ENCODE measurements around the gene HRH1.

The HRH1 gene

DNA sequence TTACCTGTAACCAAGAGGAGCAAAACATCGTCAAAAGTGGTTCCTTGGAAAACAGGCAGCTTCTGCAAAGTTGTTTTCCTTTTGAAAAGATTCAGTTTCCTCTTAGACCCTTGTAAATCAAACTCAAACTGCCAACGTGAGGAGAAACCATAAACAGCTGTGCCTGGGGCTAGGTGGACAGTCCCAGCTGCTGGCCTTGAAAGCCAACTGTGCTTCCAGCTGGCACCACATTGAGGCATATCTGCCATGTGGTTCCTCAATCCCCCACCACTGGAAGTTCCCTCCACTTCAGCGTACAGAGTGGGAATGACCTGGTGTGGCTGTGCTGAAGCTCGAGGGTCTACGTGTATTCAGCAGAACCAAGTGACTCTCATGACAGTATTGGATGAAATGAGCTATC, 40.9 kb downstream of the HRH1 start:
- TF ChIP-seq, protein P1, sequence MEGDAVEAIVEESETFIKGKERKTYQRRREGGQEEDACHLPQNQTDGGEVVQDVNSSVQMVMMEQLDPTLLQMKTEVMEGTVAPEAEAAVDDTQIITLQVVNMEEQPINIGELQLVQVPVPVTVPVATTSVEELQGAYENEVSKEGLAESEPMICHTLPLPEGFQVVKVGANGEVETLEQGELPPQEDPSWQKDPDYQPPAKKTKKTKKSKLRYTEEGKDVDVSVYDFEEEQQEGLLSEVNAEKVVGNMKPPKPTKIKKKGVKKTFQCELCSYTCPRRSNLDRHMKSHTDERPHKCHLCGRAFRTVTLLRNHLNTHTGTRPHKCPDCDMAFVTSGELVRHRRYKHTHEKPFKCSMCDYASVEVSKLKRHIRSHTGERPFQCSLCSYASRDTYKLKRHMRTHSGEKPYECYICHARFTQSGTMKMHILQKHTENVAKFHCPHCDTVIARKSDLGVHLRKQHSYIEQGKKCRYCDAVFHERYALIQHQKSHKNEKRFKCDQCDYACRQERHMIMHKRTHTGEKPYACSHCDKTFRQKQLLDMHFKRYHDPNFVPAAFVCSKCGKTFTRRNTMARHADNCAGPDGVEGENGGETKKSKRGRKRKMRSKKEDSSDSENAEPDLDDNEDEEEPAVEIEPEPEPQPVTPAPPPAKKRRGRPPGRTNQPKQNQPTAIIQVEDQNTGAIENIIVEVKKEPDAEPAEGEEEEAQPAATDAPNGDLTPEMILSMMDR (IDR thresholded peaks at IDR 0.05; ENCODE audit: low read depth, low read length, missing control alignments), result no peak
- in situ Hi-C loops (cut with HindIII; ENCODE audit: low sequenced_read_pairs), result no loop called here
- DNase-seq (ENCODE audit: low read depth), result no peak
- H3K4me3 ChIP-seq (ENCODE audit: low read depth, low read length), result no peak overlapping the region

DNA sequence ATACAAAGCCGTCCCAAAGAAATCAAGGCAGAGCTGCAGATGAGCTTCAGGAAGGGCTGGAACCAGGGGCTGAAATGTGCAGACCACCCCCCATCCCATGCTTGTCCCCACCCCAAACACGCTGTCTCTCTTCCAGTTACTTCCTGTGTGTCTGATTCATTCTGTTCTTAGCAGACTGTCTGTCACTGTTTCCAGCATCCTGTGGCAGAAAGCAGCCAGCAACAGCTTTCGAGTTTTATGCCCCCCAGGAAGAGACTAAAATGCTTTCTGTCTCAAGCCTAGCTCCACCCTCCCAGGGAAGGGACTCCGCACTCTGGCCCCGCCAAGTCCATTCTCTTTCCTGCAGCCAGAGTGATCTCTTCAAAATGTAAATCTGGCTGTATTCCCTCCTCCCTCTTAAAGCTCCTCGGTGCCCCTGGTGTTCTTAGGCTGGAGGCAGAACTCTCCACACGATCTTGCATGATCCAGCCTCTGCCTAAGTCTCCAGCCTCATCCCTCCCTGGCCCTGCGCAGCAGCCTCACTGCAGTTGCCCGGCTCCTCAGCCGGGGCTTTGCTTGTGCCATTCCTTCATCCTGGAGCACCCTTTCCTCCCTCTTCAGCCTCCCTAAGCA, 41.5 kb downstream of the HRH1 start:
- in situ Hi-C loops (cut with HindIII; ENCODE audit: low sequenced_read_pairs), result no loop called here
- H3K4me3 ChIP-seq (ENCODE audit: low read depth, low read length), result peak overlapping the region; percentile 5
- no peak for DNase-seq (ENCODE audit: low read depth)
- TF ChIP-seq, protein P1 (IDR thresholded peaks at IDR 0.05; ENCODE audit: low read depth, low read length, missing control alignments), result no peak

DNA sequence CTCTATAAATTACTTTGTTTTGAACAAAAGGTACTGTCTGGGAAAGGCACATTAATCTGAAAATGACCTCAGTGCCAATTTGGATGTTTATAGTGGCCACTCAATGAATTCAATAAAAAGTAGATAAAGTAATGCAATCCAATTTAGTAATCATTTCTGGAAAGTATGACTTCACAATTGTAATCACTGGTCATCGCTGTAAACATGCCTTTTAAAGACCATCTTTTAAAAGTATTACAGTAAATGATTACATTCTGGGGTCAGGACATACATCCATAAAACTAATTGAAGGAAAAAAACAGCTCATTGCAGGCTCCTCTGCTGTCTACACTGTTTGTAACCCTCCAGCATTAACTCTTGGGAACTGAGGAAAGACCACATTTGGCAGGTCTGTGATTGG, 43.2 kb downstream of the HRH1 start:
- no peak for DNase-seq (ENCODE audit: low read depth)
- TF ChIP-seq, protein P1 (IDR thresholded peaks at IDR 0.05; ENCODE audit: low read depth, low read length, missing control alignments), result no peak
- H3K4me3 ChIP-seq (ENCODE audit: low read depth, low read length), result no peak overlapping the region
- in situ Hi-C loops (cut with HindIII; ENCODE audit: low sequenced_read_pairs), result no loop called here

DNA sequence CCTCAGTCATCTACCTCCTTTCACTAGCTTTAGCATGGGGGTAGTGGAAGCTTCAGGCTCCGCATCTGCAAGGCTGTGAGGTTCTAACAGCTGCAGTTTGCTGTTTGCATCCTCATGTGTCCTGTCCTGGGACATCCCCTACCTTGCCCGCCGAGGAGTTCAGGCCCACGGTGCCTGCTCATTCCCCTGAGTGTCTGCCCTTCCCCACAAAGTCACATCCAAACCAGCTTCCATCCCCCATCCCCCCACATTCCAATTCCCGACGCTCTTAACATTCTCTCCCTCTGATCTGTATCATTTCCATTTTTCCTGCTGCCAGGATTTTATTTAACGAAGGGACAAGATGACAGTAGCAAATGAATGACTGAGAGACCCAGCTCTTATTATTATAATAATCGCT, 43.8 kb downstream of the HRH1 start:
- no peak overlapping the region for H3K4me3 ChIP-seq (ENCODE audit: low read depth, low read length)
- no peak for DNase-seq (ENCODE audit: low read depth)
- in situ Hi-C loops (cut with HindIII; ENCODE audit: low sequenced_read_pairs), result no loop called here
- TF ChIP-seq, protein P1 (IDR thresholded peaks at IDR 0.05; ENCODE audit: low read depth, low read length, missing control alignments), result no peak

DNA sequence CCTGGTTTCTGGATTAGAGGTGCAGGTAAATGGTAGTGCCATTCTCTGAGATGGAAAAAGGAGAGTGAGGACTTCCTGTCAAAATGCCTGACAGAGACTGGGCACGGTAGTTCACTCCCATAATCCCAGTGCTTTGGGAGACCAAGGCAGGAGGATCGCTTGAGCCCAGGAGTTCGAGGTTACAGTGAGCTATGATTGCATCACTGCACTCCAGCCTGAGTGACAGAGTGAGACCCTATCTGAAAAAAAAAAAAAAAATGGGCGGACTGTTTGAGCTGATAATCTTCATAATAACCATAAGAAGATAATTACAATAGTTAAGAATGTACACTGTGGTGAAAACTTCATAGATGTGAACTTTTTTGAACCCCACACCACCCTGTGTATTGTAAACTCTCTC, 44.2 kb downstream of the HRH1 start:
- in situ Hi-C loops (cut with HindIII; ENCODE audit: low sequenced_read_pairs), result no loop called here
- no peak for DNase-seq (ENCODE audit: low read depth)
- TF ChIP-seq, protein P1 (IDR thresholded peaks at IDR 0.05; ENCODE audit: low read depth, low read length, missing control alignments), result no peak
- no peak overlapping the region for H3K4me3 ChIP-seq (ENCODE audit: low read depth, low read length)

DNA sequence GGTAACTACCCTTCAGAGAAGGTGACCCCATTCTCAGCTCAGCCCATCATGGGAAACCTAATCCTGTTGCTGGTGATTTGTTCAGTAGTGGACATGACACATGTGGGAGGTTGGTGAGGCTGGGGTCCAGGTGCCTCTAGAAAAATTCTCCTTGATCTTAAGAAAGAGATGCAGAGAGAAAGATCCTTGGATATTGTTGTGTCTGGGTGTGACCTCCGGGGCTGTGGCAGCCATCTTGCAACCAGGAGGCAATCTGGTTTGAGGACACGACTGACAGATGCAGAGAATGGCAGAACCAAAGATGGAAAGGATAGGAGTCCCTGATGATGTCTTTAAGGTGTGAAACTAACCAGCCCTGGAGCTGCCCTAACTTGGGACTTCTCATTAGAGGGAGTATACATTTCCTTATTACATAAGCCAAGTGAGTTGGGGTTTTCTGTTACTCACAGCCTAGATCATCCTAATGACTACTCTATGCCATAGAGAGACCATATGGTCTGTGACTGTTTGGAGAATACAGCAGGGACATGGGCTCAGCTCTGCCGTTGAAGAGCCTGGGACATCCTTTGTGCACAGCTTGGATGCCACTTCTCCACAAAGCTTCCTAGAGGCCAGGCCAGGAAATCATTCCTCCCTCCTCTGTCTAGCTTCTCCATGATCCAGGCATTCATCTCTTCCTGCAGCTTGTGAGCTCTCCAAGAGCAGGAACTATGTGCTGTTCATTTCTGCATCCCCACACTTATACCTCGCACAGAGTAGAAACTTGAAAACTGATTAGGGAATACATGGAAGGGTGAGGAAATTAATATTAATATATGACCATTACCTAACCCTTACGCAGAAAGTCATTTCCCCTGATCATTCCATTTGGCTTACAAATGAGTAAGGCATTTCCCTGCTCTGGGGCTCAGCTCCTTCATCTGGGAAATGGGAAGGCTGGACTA, 45.9 kb downstream of the HRH1 start:
- TF ChIP-seq, protein P1 (IDR thresholded peaks at IDR 0.05; ENCODE audit: low read depth, low read length, missing control alignments), result no peak
- no peak overlapping the region for H3K4me3 ChIP-seq (ENCODE audit: low read depth, low read length)
- no peak for DNase-seq (ENCODE audit: low read depth)
- in situ Hi-C loops (cut with HindIII; ENCODE audit: low sequenced_read_pairs), result no loop called here
